Activated T-helper 1 cell treated with anti-CD3 and anti-CD28 coated beads, Interleukin-2, amount 50 U/mL, for 16 hours (primary cell): ENCODE data around the gene STAT6.
"Not testable (repeated sequence)": the region's sequence is repeated elsewhere in the genome, so short reads cannot be mapped to it uniquely, and the experiment has no call there.

Experiments
- DNase-seq, 2 donors: peaks; one replicate each; pipeline ENCODE4 v3.0.0-alpha.2; 2020; ENCODE audit warnings: low read depth in 1 of 2, low spot score in 1 of 2

STAT6 gene

DNA sequence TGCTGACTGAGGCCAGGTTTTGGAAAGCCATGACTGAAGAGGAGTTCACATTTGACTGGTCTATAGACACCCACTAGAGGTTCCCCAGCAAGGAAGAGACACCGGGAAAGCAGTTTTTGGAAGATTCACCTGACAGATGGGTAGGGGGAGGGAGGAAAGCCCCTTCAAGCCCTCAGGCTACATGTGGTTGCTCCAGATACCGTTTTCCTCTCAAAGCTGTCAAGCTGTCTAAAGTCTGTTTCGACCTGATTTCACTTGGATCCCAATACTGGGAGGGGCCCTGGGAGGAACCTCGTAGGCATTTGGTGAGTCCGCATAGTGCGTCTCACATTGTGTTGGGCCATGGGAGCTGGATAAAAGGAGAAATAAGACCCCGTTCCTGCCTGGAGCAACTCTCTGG lies 15.4 kb upstream of the STAT6 start:
- no peak for DNase-seq

- no peak for DNase-seq
Measured at GRCh38 chr12:57126061-57126460, 14.9 kb upstream of the STAT6 start.

DNA sequence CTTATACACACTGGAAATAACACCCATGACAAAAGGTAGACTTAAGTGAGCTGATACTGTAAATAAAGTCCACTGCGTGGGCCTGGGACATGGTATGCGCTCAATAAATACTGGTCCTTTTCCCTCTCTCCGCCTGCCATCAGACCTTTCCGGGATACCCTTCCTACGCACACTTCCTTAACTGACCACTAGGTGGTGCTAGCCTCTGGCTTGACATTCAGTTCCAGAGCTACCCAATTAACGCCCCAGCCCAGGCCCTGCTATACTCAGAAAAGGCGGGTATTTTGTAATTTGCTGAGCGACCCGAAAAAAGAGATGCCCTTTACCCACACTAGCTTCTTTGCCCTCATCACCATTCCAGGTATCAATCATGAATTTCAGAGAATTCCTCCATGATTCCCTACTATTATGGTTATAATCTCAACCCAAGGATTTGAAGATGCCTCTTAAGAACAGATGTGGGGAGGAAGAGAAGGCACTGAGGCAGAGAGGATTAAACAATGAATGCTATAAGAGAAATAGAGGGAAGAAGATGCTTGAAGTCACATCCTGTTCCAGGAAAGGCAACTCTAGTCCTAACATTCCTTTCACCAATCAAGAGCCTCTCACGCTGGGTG lies 13.2 kb upstream of the STAT6 start:
- DNase-seq, result peak; percentile 45 to 63

DNA sequence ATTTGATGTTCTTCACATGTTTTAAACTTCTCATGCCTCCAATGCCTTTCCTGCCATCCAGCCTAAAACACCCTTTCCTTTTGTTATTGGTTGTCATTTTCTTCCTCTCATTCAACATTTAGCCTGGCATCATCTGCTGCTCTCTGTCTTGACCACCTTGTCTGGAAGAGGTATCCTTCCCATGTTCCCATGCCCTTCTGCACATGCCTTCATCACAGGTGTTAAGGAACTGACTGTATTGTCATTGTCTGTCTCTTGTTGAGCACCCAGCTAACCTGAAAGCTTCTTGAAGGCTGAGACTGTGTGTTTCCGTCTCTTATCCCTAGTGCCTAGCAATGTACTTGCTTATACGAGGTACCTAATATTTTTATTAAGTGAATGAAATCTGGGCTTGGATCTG lies 12.7 kb upstream of the STAT6 start:
- DNase-seq, result no peak

GRCh38 chr12:57120718-57121117 lies 9.6 kb upstream of the STAT6 start:
- not testable (repeated sequence) for DNase-seq

GRCh38 chr12:57119294-57120085 lies 8.3 kb upstream of the STAT6 start:
- no peak for DNase-seq

DNA sequence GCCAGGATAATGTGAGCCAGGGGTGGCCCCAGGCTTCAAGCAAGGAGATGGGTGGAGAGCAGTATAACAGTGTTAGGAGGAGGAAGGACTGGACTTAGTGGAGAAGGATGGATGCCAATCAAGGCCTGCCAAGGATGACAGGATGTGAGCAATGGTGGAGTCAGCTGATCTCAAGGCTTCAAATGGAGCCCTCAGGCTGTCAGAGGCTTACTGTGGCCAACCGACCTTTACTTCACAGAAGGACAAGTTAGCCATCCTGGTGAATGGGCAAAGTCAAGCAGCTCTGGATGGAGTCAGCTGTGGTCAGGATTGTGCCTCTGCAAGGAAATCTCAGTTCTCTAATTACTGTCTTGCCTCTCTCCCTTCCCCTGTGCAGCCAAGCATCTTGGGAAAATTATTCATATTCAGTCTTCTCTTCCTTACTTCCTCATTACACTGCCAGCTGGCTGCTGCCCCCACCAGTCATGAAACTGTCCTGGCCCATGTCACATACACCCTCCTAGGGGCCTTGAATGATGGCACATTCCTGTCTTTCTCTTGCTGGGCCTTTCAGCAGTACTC lies 7.6 kb upstream of the STAT6 start:
- DNase-seq, result no peak

GRCh38 chr12:57116580-57117281 lies 5.6 kb upstream of the STAT6 start:
- DNase-seq, result no peak

GRCh38 chr12:57112492-57113294 lies 1.5 kb upstream of the STAT6 start:
- no peak for DNase-seq

DNA sequence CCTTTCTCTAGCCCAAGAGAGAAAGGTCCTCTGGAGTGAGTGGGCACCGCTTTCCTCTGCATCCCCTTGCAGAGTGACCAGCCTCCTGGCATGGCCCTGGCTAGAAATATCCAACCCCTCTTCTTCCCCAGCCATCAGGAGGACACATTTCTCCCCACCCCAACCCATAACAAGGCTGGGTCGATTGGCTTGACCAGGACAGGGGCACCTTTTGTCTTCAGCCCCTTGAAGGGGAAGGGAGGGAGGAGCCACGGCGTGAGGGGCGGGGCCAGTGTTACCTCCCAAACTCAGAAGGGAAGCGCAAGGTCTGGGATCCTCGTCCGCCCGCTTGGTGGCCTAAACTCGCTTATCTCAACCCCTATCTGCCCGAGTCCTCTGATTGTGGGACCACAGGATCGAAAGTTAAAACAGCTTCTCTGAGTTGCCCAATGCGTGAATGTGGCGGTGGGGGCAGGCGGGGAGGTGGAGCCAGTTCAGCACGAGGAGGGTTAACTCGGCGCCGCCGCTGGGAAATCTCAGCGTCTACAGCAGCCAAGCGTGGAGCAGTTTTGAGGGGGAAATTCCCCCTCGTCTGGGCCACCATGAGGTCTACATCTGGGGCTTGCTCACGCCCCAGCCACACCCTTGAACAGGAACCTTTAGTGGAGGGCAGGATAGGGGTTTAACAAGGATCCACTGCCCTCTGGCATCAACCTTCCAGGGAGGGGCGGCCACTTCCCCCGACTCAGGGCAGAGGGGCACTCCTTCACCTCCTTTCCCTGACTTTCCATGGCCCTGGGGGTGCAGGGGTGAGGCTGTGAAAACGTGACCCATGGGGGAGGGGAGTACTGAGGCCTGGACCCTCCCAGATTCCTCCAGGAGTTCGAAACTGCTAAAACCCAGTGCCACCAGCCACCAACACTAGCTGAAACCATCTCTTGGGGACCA lies 795 bp downstream of the STAT6 start:
- DNase-seq, result peak in 1 of 2 donors; percentile 61

DNA sequence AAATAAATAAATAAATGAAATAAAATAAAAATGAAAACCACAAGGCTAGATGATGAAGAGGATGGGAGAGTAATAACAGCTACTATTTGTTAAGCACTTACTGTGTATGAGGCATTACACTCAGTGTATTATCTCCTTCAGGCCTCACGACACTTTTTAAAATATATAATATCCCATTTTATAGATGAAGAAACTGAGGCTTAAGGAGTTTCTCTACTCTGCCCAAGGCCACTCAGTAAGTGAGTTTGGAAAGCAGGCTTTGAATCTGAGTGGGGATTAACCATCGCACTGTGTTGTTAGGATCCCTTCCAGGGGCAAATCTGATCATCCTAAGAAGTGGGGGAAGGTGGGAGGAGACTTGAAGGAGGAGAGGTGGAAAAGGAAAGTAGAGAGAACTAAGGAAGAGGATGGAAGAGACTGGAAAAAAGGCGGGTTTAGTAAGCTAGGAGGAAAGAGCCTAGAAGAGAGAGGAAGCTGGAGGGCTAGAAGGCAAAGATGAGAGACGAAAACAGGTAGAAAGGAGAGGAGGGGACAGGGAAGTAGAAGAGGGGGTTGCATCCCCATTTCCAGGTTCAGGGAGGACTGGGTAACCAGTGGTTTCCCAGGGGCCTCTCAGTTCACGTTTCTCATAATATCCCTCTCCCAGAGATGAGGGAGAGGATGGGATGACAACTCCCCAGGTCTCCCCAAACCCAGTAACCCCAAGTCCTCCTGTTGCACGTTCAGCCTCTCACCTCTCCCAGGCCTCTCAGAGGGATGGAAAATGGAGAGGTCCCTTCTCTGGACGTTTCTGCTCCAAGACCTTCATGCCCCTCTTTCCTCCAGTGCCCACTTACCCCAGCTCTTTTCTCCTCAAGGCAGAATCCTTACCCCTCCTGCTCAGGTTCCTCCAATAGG lies 1.7 kb downstream of the STAT6 start:
- DNase-seq, result no peak

DNA sequence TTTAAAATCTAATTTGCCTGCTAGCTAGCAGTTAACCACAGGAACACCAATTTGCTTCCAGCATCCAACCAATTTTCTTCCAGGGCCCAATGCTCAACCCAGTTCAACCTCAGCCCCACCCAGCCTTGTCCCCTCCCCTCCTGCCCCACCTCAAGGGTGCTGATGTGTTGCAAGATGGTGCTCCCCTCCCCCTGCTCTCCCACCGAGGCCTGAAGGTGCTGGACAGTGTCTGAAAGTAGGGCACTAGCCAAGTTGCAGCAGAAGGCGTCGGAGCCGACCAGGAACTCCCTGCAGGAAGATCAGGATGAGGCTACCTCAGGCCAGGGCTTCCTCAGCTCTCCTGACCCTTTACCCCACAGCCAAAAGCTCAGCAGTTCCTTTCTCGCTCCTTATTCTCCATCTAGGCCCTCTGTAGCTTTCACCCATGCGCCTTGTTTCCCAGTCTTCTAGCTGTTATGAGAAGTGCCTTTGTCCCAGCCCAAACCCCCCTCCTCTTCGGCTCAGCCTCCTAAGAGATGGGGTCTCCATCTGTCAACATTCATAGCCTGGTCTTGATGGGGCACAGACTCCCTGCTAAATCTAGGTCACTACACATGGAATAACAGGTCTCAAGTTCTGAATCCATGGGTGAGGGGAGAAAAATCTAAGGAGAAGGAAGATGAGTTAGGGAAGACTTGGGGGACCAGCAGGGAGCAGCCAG lies 3.6 kb downstream of the STAT6 start:
- no peak for DNase-seq

- DNase-seq, result no peak
Measured at GRCh38 chr12:57106021-57106708, 5.0 kb downstream of the STAT6 start.

- no peak for DNase-seq
Measured at GRCh38 chr12:57105011-57105753, 6.0 kb downstream of the STAT6 start.

GRCh38 chr12:57104292-57104910 lies 6.8 kb downstream of the STAT6 start:
- DNase-seq, result no peak

DNA sequence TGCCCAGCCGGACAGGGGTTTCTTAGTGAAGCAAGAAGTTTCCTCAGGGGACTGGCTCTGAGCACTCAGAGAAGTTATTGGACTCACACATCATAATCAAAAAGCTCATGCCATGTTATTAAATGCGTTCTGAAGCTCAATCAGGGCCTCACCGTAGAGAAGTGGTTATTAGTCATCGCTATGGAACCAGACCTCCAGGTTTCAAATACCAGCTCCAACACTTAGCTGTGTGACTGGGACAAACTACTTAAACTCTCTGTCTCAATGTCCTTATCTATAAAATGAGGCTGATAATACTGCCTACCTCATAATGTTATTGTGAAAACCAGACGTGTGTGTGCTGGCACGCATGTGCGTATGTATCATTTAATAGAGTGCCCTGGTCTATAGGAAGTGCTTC lies 7.3 kb downstream of the STAT6 start:
- DNase-seq, result no peak
